GM19238 (cell line): ENCODE measurements around the gene IL12B.
A peak's percentile ranks its signal among the peaks of the same experiment; 100 is the strongest.
"Not testable (repeated sequence)": the region's sequence is repeated elsewhere in the genome, so short reads cannot be mapped to it uniquely, and the experiment has no call there.

Experiments
- DNase-seq: peaks from one replicate; pipeline ENCODE4 v3.0.0; 2011; ENCODE audit warnings: low spot score; ENCODE audit not compliant: insufficient read length

Gene IL12B

GRCh38 chr5:159332800-159333544, 2.7 kb upstream of the IL12B start:
- no peak for DNase-seq

DNA sequence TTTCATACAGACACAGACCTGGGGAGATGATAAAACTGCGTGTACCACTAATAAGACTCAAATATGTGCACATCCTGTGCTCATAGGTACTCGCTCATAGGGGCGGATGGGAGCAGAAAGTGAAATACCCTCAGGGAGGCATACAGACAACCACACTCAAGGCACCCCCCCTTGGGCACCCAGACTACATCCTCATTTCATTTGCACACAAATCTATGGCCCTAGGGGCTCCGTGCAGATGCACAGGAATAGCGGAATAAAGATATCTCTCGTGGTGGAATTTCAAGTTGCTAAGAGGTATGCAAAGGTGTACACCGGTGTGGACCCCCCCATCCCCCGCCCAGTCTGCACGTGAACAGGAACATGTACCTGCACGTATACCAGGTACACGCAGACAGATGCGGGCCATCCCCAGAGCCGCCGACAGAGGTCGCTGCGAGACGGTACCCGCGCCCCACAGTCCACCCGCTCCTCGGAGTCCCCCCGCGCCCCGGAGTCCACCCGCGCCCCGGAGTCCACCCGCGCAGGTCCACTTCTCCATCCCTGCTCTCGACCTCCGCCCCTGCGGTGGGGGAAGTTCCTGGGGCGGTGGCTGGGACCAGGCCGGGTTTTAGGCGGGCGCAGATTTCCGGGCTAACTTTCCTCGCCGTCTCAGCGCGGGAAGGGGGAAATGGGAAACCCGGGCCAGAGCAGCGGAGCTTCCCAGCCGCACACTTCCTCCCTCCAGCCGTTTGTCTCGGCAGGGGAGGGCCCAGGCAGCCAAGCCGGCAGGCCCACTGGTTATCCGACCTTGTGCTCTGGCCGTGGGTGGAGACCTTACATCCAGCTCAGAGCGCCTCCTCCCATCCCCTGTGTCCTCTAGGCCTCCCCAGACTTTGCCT, 1.0 kb upstream of the IL12B start:
- peak; percentile 47 for DNase-seq

- DNase-seq = no peak
These were observed 5.3 kb downstream of the IL12B start for GRCh38 chr5:159324986-159325385.

DNA sequence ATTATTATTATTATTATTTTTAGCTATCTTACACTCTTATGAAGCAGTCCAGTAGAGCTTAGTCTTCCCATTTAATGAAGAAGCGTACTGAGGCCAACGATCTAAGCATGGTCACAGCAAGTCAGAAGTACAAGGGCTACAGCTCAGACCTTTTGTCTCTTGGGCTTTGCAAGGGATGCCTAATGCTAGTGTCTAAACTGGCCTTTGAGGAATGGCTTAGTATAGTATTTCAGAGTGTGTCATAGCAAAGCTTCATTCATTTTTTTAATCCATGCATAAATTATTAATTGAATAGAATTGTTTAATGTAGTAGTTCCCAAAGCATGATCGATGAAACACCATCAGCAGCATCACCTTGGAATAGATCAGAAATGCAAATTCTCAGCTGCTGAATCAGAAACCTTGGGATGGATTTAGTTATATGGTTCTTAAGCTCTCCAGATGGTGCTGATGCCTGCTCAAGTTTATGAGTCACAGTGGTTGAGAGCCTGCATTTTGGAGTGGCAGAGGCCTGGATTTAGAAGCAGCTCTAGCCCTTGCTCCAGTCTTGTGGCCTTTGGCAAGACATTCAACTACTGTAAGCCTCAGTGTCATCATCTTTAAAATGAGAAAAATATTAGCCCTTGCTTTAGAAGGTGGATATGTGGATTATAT, 6.1 kb downstream of the IL12B start:
- no peak for DNase-seq

- DNase-seq = no peak
These were observed 8.1 kb downstream of the IL12B start for GRCh38 chr5:159322180-159322579.

GRCh38 chr5:159319832-159320231, 10.5 kb downstream of the IL12B start:
- no peak for DNase-seq

DNA sequence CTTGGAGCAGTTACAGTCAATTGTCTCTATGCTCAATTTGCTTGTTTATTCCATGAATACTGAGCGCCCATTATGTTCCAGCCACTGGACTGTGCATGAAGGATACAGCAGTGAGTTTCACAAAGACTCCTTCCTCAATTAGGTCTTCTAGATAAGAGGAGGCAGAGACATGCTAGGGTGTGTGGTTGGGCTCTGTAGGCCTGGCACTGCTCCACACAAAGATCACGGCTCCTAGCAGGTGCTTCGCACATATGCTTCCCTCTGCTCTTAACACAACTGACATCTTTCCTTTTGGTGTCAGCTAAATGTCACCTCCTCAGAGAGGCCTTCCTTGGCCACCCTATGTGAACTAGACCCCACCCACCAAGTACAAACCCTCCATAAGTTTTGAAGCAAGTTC, 10.9 kb downstream of the IL12B start:
- DNase-seq = no peak

GRCh38 chr5:159318448-159318847, 11.8 kb downstream of the IL12B start:
- no peak for DNase-seq

DNA sequence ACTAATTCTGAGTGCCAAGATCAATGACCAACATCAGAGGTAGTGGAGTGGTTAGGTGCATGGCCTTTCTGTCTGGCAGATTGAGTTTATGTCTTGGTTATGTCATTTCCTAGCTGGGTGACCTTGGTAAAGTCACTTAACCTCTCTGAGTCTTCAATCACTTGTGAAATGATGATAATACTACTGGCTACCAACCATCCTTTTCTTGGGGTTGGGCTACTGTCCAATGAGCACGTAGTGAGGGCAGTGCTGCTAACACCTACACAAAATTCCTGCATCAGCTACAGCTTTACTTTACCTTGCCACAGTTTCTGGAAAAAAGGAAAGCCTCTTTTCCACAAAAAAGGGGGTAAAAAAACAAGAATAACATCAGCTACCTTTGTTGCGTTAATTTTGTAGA, 12.4 kb downstream of the IL12B start:
- DNase-seq = no peak

GRCh38 chr5:159316519-159317383, 13.5 kb downstream of the IL12B start:
- no peak for DNase-seq

DNA sequence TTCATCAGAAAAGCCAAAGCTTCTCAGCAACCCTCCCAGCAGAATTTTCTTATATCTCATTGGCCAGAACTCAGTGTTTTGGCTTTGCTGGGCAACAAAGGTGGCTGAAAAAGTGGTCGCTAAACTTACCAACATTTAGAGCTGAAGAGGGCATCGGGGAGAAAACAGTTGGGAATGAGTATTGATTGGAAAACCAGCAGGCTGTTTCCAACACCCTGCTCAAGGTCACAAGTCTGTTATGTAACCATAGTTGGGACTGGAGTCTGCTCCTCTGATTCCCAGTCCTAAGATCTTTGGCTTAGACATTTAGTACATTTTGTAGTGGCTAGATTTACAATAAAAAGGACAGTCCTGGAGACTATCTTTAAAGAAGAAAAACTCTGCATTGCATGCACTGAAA, 17.1 kb downstream of the IL12B start:
- DNase-seq = no peak

- DNase-seq = no peak
These were observed 19.2 kb downstream of the IL12B start for GRCh38 chr5:159311063-159311462.

- no peak for DNase-seq
These were observed 19.8 kb downstream of the IL12B start for GRCh38 chr5:159310511-159310910.

- no peak for DNase-seq
These were observed 20.4 kb downstream of the IL12B start for GRCh38 chr5:159309689-159310433.

DNA sequence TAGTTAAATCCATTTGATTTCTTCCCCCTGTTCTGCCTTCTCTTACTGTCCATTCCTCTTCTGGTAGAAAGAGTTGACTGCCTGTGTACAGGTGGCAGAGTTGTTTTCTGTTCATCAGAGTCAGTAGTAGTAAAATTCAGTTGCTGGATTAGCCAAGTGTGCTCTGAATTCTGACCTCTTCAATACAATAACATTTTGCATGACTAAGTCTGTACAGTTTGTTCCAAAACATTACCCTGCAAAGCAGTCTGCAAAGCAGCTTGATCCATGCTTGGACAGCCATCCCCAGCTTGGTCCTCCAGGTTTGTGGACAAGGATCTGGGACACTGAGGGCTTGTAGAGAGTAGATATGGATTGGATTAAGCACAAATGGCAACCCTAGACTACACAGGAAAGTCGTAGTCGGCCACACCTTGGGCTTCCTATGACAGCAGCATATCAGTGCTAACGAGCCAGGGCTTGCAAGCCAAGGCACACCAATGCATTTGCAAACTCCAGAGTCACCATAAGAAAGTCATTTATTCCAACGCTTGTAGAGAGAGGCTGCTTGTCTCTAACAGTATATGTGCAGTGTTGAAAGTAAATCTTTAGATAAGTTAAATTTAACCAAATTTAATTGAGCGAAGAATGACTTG, 25.2 kb downstream of the IL12B start:
- no peak for DNase-seq

DNA sequence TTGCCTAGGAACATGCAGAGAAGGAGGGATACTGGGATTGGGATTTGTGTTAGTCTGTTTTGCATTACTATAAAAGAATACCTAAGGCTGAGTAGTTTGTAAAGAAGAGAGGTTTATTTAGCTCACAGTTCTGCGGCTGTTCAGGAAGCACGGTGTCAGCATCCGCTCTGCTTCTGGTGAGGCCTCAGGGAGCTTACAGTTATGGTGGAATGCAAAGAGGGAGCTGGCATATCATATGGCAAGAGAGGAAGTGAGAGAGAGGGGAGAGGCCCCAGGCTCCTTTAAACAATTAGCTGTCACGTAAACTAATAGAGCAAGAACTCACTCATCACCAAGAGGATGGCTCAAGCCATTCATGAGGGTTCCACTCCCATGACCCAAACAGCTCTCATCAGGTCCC, 27.0 kb downstream of the IL12B start:
- no peak for DNase-seq

DNA sequence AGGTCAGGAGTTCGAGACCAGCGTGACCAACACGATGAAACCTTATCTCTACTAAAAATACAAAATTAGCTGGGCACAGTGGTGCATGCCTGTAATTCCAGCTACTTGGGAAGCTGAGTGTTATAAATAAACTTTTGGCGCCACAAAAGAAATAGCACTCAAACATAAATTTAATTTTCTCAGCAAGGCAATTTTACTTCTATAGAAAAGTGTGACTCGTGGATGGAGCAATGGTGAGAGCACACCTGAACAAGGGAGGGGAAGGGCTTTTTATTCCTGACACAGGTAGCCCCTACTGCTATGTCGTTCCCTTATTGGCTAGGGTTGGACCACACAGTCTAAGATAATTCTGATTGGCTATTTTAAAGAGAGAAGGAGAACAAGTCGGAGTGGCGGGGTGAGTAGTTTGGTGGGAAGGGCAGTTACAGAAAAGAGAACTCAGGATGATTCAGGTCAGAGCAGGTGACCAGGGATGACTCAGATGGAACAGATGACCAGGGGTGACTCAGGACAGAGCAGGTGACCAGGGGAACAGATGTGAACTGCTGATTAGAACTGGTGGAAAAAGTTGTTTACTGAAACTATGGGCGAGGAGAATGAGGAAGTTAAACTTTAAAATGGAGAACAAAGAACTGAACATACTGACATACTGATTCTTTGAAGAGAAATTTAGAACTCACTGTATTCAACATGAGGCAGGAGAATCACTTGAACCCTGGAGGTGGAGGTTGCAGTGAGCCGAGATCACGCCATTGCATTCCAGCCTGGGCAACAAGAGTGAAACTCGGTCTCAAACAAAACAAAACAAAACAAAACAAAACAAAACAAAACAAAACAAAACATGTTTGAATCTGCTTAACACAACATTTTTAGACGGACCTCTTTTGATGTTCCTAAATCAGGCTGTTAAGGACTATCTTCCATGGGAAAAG, 28.1 kb downstream of the IL12B start:
- not testable (repeated sequence) for DNase-seq

- no peak for DNase-seq
These were observed 28.8 kb downstream of the IL12B start for GRCh38 chr5:159301466-159301865.

GRCh38 chr5:159297300-159297699, 33.0 kb downstream of the IL12B start:
- not testable (repeated sequence) for DNase-seq
